ENCODE results near the gene JARID2. TPM values are rescaled to one million over a fixed set of nuclear protein-coding genes. Genes with fewer than 3 reads are reported as not detected.

The JARID2 gene
- total RNA-seq, 1 experiment from 2014 or later, result 23.6 TPM

- Histone ChIP-seq H3K4me2 (ENCODE audit: low read length) (no peak overlapping the region), H3K79me2 (ENCODE audit: insufficient read depth, low read length) (peaks cover 80% of the 10 kb centered on the region), H3K9ac (ENCODE audit: low read length) (no peak overlapping the region), H3K9me2 (ENCODE audit: insufficient read depth) (no peaks in the 10 kb centered on the region), H3K9me3 (ENCODE audit: control insufficient read depth in 1 of 2, insufficient read depth in 1 of 2, low read depth in 1 of 2, low read length in 2 of 2) (no peaks in the 10 kb centered on the region), H2AFZ (ENCODE audit: low read depth, low read length, poor library complexity, severe bottlenecking) (no peak overlapping the region), H3K36me3 (ENCODE audit: control insufficient read depth in 1 of 2, insufficient read depth in 2 of 2, low read length in 2 of 2) (no peaks in the 10 kb centered on the region), H3K27ac (ENCODE audit: low read depth, low read length) (no peak overlapping the region), H4K20me1 (ENCODE audit: insufficient read depth) (no peaks in the 10 kb centered on the region), H3K4me1 (ENCODE audit: control insufficient read depth in 1 of 2, insufficient read depth in 2 of 2, low read length in 2 of 2) (peaks cover 0 to 21% of the 10 kb centered on the region in 2 experiments; a peak in 1 of 4 replicates), H3K4me3 (replicated peaks in 1 of 2; ENCODE audit: low read depth in 1 of 2, low read length in 2 of 2) (no peak overlapping the region), H3K27me3 (ENCODE audit: insufficient read depth, low read length) (no peaks in the 10 kb centered on the region)
- CTCF ChIA-PET, result no interaction called here
- DNase-seq (ENCODE audit: low read depth, low spot score), result no peak
- RAD21 ChIA-PET (ENCODE audit: low non-redundant PET in 1 of 2, low total read pairs in 2 of 2, uncharacterized antibody in 2 of 2, unreplicated experiment in 2 of 2), result no interaction called here
- intact Hi-C loops (cut with micrococcal nuclease), result no loop called here
- ATAC-seq, result no peak
- TF ChIP-seq EZH2phosphoT487 (IDR thresholded peaks at IDR 0.05; ENCODE audit: borderline replicate concordance), result no peak
- TF ChIP-seq REST (IDR thresholded peaks at IDR 0.05; ENCODE audit: low read depth), result no peak
- no peak for TF ChIP-seq EGR1 (IDR thresholded peaks at IDR 0.05; ENCODE audit: low read depth)
- no peak for TF ChIP-seq ZFX (IDR thresholded peaks at IDR 0.05)
- TF ChIP-seq FOSL1 (IDR thresholded peaks at IDR 0.05; ENCODE audit: low read depth), result no peak
- TF ChIP-seq POLR2AphosphoS5 (IDR thresholded peaks at IDR 0.05; ENCODE audit: low read depth, low read length), result no peak
- no peak for TF ChIP-seq ZNF274 (IDR thresholded peaks at IDR 0.05; ENCODE audit: low read depth, low read length)
- TF ChIP-seq, protein P1, sequence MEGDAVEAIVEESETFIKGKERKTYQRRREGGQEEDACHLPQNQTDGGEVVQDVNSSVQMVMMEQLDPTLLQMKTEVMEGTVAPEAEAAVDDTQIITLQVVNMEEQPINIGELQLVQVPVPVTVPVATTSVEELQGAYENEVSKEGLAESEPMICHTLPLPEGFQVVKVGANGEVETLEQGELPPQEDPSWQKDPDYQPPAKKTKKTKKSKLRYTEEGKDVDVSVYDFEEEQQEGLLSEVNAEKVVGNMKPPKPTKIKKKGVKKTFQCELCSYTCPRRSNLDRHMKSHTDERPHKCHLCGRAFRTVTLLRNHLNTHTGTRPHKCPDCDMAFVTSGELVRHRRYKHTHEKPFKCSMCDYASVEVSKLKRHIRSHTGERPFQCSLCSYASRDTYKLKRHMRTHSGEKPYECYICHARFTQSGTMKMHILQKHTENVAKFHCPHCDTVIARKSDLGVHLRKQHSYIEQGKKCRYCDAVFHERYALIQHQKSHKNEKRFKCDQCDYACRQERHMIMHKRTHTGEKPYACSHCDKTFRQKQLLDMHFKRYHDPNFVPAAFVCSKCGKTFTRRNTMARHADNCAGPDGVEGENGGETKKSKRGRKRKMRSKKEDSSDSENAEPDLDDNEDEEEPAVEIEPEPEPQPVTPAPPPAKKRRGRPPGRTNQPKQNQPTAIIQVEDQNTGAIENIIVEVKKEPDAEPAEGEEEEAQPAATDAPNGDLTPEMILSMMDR (IDR thresholded peaks at IDR 0.05 in 2 of 3, conservative IDR thresholded peaks at IDR 0.05 in 1 of 3; ENCODE audit: borderline replicate concordance in 1 of 3, insufficient read depth in 1 of 3, low read depth in 2 of 3, low read length in 2 of 3), result no peak
- TF ChIP-seq, protein P2, sequence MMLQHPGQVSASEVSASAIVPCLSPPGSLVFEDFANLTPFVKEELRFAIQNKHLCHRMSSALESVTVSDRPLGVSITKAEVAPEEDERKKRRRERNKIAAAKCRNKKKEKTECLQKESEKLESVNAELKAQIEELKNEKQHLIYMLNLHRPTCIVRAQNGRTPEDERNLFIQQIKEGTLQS (IDR thresholded peaks at IDR 0.05), result no peak
- TF ChIP-seq SP1 (IDR thresholded peaks at IDR 0.05; ENCODE audit: low read depth), result no peak
- no peak for TF ChIP-seq TCF7L2 (IDR thresholded peaks at IDR 0.05; ENCODE audit: borderline replicate concordance, extremely low read depth, insufficient read depth, insufficient read length)
- no peak for TF ChIP-seq YY1 (IDR thresholded peaks at IDR 0.05; ENCODE audit: extremely low read depth, insufficient replicate concordance, low read depth, low read length)
- no peak for TF ChIP-seq POLR2A (IDR thresholded peaks at IDR 0.05; ENCODE audit: borderline replicate concordance, extremely low read depth, insufficient read depth, insufficient read length)
- no peak for TF ChIP-seq CEBPB (IDR thresholded peaks at IDR 0.05; ENCODE audit: low read depth)
- TF ChIP-seq EZH2 (IDR thresholded peaks at IDR 0.05), result no peak
- no peak for TF ChIP-seq SRF (IDR thresholded peaks at IDR 0.05; ENCODE audit: low read depth)
- TF ChIP-seq CBX3 (IDR thresholded peaks at IDR 0.05; ENCODE audit: low read depth), result no peak
- TF ChIP-seq RAD21 (IDR thresholded peaks at IDR 0.05; ENCODE audit: low read depth), result no peak
- TF ChIP-seq, protein P3, sequence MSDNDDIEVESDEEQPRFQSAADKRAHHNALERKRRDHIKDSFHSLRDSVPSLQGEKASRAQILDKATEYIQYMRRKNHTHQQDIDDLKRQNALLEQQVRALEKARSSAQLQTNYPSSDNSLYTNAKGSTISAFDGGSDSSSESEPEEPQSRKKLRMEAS (IDR thresholded peaks at IDR 0.05), result no peak
- BruUV-seq (replicated peaks), result no TSS peak
- POLR2A ChIA-PET, result no interaction called here
Measured at GRCh38 chr6:15361197-15361596, 115.3 kb downstream of the JARID2 start.
